GM12892 (cell line): ENCODE measurements around the gene OR5AC2.

Experiments used
- DNase-seq: peaks from one replicate; pipeline ENCODE4 v3.0.0; 2011; ENCODE audit not compliant: insufficient read length
- FAIRE-seq: peaks from 2 replicates; lab custom pipeline; 2011; peaks lifted over from hg19 to GRCh38; lab: Jason Lieb, UNC
- POLR2A ChIP-seq: IDR thresholded peaks from 2 replicates; pipeline ENCODE4 v1.6.1; 2011; ENCODE audit warnings: low read depth, low read length, control low read depth
- POLR2AphosphoS5 ChIP-seq: IDR thresholded peaks from 2 replicates; pipeline ENCODE4 v1.6.1; 2011; ENCODE audit warnings: low read depth, low read length, control low read depth
- TAF1 ChIP-seq: IDR thresholded peaks from 2 replicates; pipeline ENCODE4 v1.6.1; 2011; ENCODE audit warnings: low read depth, mild to moderate bottlenecking, control low read depth, low read length, borderline replicate concordance

OR5AC2 gene

DNA sequence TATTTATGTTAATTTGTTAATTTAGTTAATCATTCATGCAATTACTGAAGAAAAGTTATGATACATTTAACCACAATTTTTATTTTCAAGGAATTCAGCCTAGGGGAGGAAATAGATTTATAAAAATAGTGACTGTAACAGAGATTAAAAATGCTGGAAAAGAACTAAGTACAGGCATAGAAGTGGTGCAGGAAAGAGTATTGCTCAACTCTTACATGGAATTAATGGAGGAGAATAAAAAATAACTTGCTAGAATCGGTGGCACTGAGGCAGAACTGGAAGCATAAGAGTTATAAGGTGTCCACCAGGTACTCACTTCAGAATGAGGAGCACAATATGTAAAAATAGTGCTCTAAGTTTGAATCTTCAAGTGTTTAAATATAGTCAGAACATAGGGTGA, 13.5 kb upstream of the OR5AC2 start:
- TF ChIP-seq POLR2A (no peak), TAF1 (no peak), POLR2AphosphoS5 (no peak)
- FAIRE-seq (no peak), DNase-seq (no peak)

DNA sequence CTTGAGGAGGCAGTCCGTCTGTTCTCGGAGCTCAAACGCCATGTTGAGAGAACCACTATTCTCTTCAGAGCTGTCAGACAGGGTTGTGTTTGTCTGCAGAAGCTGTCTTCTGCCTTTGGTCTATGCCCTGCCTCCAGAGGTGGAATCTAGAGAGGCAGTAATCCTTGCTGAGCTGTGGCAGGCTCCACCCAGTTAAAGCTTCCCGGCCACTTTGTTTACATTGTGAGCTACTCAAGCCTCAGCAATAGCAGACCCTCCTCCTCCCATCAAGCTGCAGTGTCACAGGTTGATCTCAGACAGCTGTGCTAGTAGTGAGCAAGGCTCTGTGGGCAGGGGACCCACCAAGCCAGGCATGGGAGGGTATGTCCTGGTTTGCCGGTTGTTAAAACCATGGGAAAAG, 8.9 kb downstream of the OR5AC2 start:
- no peak for FAIRE-seq
- DNase-seq, result no peak
- no peak for TF ChIP-seq POLR2A
- no peak for TF ChIP-seq POLR2AphosphoS5
- no peak for TF ChIP-seq TAF1

DNA sequence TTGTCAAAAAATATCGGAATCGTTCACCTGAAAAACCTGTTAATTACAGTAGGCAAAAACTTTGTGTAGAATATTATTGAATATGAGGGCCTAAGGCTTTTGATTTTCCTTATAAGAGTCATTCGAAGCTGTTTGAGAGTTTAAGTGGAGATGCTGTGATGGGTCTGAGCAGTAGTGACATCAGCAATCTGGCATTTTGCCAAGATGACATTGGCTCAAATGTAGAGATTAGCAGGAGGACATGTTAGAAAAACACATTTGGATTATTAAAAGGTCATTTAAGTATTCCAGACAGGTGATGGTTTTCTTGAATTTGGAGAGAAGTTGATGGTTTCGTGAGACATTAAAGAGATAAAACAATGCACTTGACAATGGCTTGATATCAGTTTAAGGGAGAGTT, 12.9 kb downstream of the OR5AC2 start:
- FAIRE-seq (no peak), DNase-seq (no peak)
- TF ChIP-seq POLR2A (no peak), POLR2AphosphoS5 (no peak), TAF1 (no peak)

DNA sequence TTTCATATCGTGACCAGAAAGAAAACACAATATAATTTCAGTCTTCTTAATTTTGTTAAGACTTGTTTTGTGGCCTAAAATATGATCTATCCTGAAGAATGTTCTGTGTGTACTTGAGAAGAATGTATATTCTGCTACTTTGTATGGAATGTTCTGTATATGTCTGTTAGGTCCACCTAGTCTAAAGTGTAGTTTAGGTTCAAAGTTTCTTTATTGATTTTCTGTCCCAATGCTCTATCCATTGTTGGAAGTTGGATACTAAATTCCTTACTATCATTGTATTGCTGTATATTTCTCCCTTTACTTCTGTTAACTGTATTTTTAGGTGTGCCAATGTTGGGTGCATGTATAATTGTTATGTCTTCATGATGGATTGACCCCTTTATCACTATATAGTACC, 21.2 kb downstream of the OR5AC2 start:
- DNase-seq (no peak), FAIRE-seq (no peak)
- no peak for TF ChIP-seq POLR2AphosphoS5
- no peak for TF ChIP-seq POLR2A
- TF ChIP-seq TAF1, result no peak

DNA sequence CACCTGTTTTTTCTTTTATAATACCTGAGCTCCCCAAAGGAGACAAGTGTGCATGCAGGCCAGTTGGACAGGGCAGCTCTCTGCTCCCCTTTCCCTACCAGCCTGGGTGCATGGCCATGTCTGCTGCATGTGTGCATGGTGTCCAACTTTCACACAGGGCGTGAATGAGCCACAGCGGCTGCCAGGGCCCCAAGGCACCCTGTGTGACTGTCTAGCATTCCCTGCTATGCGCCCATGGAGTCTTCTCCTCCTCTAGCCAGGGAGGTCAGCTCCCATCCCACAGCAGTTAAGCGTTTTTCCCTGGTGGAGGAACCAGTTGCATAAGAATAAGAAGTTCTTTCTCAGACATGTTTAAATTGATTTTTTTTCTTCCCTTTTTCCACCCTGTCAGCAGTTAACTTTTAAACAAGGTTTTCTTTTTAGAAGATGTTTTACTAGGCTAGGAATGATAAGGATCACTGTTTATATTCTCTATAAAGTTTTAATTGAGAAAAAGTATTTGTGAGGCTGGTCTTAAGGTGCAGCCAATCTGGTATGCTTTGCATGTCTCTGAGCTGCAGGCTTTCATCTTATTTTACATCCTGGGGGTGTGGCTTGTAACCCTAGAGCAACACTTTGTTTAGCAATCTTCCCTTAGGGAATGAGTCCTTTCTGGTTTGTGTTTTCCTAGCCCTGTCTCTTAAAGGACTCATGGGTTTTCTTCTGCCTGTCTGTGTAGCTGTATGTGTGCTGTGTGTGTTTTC, 23.0 kb downstream of the OR5AC2 start:
- FAIRE-seq (no peak), DNase-seq (no peak)
- TF ChIP-seq TAF1 (no peak), POLR2A (no peak), POLR2AphosphoS5 (no peak)

DNA sequence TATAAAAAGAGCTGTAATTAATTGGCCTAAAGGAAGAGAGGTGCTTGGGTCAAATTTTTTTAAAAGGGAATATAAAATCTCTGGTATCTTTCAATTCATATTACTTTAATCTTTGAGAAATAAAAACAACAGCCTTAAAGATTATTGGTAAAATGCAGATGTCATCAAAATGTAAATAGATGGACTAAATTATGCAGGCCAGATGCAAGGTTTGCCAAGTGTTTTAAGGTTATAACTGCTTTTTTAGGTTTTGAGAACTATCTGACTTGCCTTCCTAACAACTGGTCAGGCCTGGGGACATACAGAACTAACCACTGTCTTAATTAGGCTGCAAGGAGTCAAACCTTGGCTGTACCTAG, 23.6 kb downstream of the OR5AC2 start:
- no peak for FAIRE-seq
- no peak for DNase-seq
- no peak for TF ChIP-seq POLR2AphosphoS5
- TF ChIP-seq TAF1, result no peak
- TF ChIP-seq POLR2A, result no peak

DNA sequence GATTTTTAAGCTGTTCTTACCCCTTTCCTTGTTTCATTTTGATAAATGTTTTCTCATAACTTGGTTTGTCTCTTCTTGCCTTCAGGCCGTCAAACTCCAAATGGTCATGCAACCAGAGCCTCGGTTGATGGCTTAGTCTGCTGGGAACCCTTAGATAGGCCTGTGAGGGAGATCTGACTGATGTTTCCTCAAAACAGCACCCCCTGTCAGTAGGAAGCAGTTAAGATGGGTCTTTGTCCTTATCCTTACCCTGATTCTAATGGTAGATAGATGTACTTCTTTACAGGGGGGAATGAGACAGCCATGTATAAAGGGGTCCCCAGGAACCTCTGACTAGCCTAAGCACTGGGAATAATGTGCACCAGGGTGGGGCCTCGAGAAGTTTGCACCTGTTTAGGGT, 27.3 kb downstream of the OR5AC2 start:
- no peak for FAIRE-seq
- DNase-seq, result no peak
- TF ChIP-seq POLR2A, result no peak
- TF ChIP-seq TAF1, result no peak
- no peak for TF ChIP-seq POLR2AphosphoS5

DNA sequence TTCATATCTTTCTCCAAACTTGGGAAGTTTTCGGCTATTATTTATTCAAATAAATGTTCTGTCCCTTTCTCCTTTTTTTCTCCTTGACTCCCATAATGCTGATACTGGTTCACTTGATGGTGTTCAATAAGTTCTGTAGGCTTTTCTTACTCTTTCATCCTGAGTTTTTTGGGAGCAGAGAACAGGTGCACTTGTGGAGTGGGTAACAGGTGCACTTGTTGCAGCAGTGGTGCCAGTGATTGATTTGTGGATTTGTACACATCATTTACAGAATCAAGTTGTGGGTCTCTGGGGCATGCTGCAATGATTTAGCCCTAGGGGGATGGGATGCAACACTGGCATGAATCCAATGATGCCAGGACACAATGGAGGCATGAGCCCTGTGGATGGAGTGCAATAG, 28.7 kb downstream of the OR5AC2 start:
- FAIRE-seq, result no peak
- TF ChIP-seq TAF1 (no peak), POLR2AphosphoS5 (no peak), POLR2A (no peak)
- no peak for DNase-seq

DNA sequence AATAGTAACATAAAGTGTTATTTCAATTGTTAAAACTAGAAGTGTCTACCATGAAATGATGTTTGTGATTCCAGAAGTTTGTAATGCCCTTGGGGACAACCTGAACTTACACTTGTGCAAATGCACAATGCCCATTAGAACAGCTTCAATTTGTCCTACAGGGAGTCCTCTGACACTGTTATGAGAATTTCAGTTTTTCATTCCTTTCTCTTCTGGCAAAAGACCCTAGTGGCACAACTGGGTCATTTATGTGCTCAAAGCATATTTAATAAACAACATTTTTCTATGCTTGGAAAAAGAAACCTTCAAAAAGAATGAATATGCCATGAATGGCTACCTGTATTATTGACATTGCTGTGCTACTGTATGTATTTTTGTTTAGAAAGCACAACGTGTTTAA, 43.4 kb downstream of the OR5AC2 start, which contains the start of gene OR5H1:
OR5H1 (plus strand) TSS at position 301 of the 400 bp plus-strand sequence. CDS start 1,977 bp downstream, outside the sequence.
- TF ChIP-seq TAF1 (no peak), POLR2A (no peak), POLR2AphosphoS5 (no peak)
- no peak for FAIRE-seq
- no peak for DNase-seq

DNA sequence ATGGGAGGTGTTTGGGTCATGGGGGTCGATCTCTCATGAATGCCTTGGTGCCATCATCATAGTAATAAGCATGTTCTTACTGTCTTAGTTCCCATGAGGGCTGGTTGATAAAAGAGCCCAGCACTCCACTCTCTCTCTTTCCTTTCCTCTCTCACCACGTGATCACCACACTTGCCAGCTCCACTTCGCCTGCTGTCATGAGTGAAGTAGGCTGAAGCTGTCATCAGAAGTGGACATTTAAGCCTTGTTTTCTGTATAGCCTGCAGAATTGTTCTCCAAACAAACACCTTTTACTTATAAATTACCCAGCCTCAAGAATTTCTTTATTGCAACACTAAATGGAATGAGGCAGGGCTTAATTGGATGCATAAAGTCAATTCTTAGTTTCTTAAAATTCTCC, 49.7 kb downstream of the OR5AC2 start:
- DNase-seq (no peak), FAIRE-seq (no peak)
- TF ChIP-seq POLR2AphosphoS5, result no peak
- TF ChIP-seq POLR2A, result no peak
- TF ChIP-seq TAF1, result no peak
